Natural killer cell (primary cell): ENCODE measurements around the gene CLECL1. TPM values are rescaled to one million over a fixed set of nuclear protein-coding genes. Genes with fewer than 3 reads are reported as not detected.
"Not testable (repeated sequence)": the region's sequence is repeated elsewhere in the genome, so short reads cannot be mapped to it uniquely, and the experiment has no call there.

Experiments
- ATAC-seq, 3 donors: fragments of 150-1000 bp in 2 of 3; fragments of 200-7000 bp in 1 of 3; cut with Tn5 transposase; 1 replicate in 1 of 3; 2 replicates in 2 of 3; pipeline ENCODE4 v1.10.0; 2021; ENCODE audit warnings: mild to moderate bottlenecking in 2 of 3, moderate library complexity in 2 of 3
- DNase-seq, 2 donors: peaks; one replicate each; pipeline versions ENCODE4 v3.0.0 to v3.0.0-alpha.2; 2013 to 2021; ENCODE audit warnings: mixed read lengths in 1 of 2
- H3K27ac ChIP-seq: one replicate; pipeline ENCODE4 v1.5.1; 2013; ENCODE audit warnings: mild to moderate bottlenecking, low read length
- H3K27me3 ChIP-seq: one replicate; pipeline ENCODE4 v1.6.1; 2013; ENCODE audit warnings: low read length; ENCODE audit not compliant: control insufficient read depth, insufficient read depth
- H3K36me3 ChIP-seq: one replicate; pipeline ENCODE4 v1.6.1; 2013; ENCODE audit warnings: low read length; ENCODE audit not compliant: control insufficient read depth, insufficient read depth
- H3K4me1 ChIP-seq: one replicate; pipeline ENCODE4 v1.6.1; 2013; ENCODE audit warnings: low read length; ENCODE audit not compliant: control insufficient read depth, insufficient read depth
- H3K4me3 ChIP-seq: one replicate; pipeline ENCODE4 v1.5.1; 2013; ENCODE audit warnings: low read length
- H3K9me3 ChIP-seq: one replicate; pipeline ENCODE4 v1.6.1; 2013; ENCODE audit warnings: low read length; ENCODE audit not compliant: control insufficient read depth, insufficient read depth
- H3K27ac Mint-ChIP-seq, 2 donors: one replicate each; pipeline ENCODE4 v1.8.0; 2022; ENCODE audit warnings: mild to moderate bottlenecking in 2 of 2, mixed read lengths in 2 of 2, moderate library complexity in 1 of 2
- H3K27me3 Mint-ChIP-seq, 2 donors: one replicate each; pipeline ENCODE4 v1.8.0; 2022; ENCODE audit warnings: low read depth in 2 of 2, mixed read lengths in 2 of 2
- H3K36me3 Mint-ChIP-seq: one replicate; pipeline ENCODE4 v1.8.0; 2022; ENCODE audit warnings: mixed read lengths
- H3K4me1 Mint-ChIP-seq, 2 donors: one replicate each; pipeline ENCODE4 v1.8.0; 2022; ENCODE audit warnings: mixed read lengths in 2 of 2
- H3K4me3 Mint-ChIP-seq: one replicate; pipeline ENCODE4 v1.8.0; 2022; ENCODE audit warnings: mild to moderate bottlenecking, moderate library complexity, mixed read lengths
- H3K9me3 Mint-ChIP-seq, 2 donors: one replicate each; pipeline ENCODE4 v1.8.0; 2022; ENCODE audit warnings: mixed read lengths in 2 of 2
- WGBS: methylation state at CpG from one replicate; pipeline ENCODE4 v1.1.7; 2013; ENCODE audit warnings: missing lambda C conversion rate; ENCODE audit not compliant: insufficient coverage; 5-methylcytosine and 5-hydroxymethylcytosine counted together
- intact Hi-C: fragments of 100-400 bp; cut with micrococcal nuclease; formaldehyde crosslinking; loops from one replicate; pipeline ENCODE4 v1.14.2; 2022
- total RNA-seq, 4 donors: library from RNA; stranded (reverse); fragments of 120-200 nt in 1 of 4; gene quantifications; one replicate each; pipeline versions ENCODE4 v1.2.3 to v1.2.4, GENCODE V29; 2013 to 2022
- TF ChIP-seq, protein P1 (sequence below): fragments of 200-600 bp; IDR thresholded peaks from one replicate; pipeline ENCODE4 v1.8.0; 2022; ENCODE audit warnings: antibody characterized with exemption

Gene CLECL1
- total RNA-seq, 3 donors from 2014 or later (not counting 1 experiment from before 2014, with no cell fraction given) = 0.64 to 1.5 (median 0.72) TPM

DNA sequence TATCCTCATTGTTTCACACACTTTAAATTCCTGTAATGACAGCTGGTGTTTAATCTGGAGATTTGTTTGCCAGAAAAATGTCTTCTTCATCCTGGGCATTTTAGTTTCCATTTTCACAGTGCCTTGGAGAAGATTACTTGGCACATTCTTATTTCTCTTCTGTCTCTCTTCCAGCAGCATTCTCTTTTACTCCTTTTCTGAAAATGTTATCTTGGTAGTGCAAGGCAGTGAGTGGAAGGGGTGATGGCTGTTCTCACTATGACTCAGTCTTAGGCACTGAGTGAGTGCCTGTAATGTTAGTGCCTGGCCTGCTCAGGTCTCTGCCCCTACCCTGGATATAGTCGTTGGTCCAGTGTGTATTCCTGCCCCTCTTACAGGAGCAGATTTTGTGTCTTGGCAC is 13.1 kb downstream of the CLECL1 start:
- Mint-ChIP-seq H3K4me3 (no peak overlapping the region), H3K9me3 (no peaks in the 10 kb centered on the region), H3K4me1 (no peaks in the 10 kb centered on the region), H3K27ac (no peak overlapping the region), H3K36me3 (no peaks in the 10 kb centered on the region), H3K27me3 (peaks cover 16 to 29% of the 10 kb centered on the region in 2 donors)
- no peak overlapping the region for H3K4me3 ChIP-seq
- no peak overlapping the region for H3K27ac ChIP-seq
- no peaks in the 10 kb centered on the region for H3K36me3 ChIP-seq
- intact Hi-C loops = no loop called here
- DNase-seq (no peak), ATAC-seq (no peak)
- H3K9me3 ChIP-seq = no peaks in the 10 kb centered on the region
- WGBS = 90% methylated on average over 1 of the region's 1 CpG
- H3K27me3 ChIP-seq = peaks cover 2% of the 10 kb centered on the region
- no peaks in the 10 kb centered on the region for H3K4me1 ChIP-seq
- TF ChIP-seq, protein P1, sequence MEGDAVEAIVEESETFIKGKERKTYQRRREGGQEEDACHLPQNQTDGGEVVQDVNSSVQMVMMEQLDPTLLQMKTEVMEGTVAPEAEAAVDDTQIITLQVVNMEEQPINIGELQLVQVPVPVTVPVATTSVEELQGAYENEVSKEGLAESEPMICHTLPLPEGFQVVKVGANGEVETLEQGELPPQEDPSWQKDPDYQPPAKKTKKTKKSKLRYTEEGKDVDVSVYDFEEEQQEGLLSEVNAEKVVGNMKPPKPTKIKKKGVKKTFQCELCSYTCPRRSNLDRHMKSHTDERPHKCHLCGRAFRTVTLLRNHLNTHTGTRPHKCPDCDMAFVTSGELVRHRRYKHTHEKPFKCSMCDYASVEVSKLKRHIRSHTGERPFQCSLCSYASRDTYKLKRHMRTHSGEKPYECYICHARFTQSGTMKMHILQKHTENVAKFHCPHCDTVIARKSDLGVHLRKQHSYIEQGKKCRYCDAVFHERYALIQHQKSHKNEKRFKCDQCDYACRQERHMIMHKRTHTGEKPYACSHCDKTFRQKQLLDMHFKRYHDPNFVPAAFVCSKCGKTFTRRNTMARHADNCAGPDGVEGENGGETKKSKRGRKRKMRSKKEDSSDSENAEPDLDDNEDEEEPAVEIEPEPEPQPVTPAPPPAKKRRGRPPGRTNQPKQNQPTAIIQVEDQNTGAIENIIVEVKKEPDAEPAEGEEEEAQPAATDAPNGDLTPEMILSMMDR = no peak

DNA sequence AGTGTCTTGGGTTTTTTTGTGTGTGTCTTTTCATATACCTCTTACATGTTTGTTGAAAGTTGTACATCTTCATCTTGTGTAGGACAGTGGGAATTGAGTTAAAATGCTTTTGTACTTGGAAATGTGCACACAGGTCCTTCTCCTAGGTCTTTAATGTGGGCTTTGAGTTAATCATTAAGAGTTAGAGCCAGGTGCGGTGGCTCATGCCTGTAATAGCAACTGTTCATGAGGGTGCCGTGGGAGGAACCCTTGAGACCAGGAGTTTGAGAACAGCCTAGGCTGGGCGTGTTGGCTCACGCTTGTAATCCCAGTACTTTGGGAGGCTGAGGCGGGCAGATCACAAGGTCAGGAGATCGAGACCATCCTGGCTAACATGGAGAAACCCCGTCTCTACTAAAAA is 13.9 kb downstream of the CLECL1 start:
- ATAC-seq = no peak
- no peaks in the 10 kb centered on the region for H3K36me3 Mint-ChIP-seq
- H3K9me3 ChIP-seq = no peaks in the 10 kb centered on the region
- H3K4me3 ChIP-seq = no peak overlapping the region
- DNase-seq = no peak
- H3K4me1 Mint-ChIP-seq = no peaks in the 10 kb centered on the region
- intact Hi-C loops = no loop called here
- H3K27me3 Mint-ChIP-seq = peaks cover 16 to 29% of the 10 kb centered on the region in 2 donors
- no peak overlapping the region for H3K27ac Mint-ChIP-seq
- H3K9me3 Mint-ChIP-seq = no peaks in the 10 kb centered on the region
- no peak overlapping the region for H3K4me3 Mint-ChIP-seq
- WGBS = 87% methylated on average over 7 of the region's 7 CpGs
- TF ChIP-seq, protein P1 = no peak
- no peaks in the 10 kb centered on the region for H3K4me1 ChIP-seq
- H3K27me3 ChIP-seq = peaks cover 2% of the 10 kb centered on the region
- H3K36me3 ChIP-seq = no peaks in the 10 kb centered on the region
- H3K27ac ChIP-seq = no peak overlapping the region

DNA sequence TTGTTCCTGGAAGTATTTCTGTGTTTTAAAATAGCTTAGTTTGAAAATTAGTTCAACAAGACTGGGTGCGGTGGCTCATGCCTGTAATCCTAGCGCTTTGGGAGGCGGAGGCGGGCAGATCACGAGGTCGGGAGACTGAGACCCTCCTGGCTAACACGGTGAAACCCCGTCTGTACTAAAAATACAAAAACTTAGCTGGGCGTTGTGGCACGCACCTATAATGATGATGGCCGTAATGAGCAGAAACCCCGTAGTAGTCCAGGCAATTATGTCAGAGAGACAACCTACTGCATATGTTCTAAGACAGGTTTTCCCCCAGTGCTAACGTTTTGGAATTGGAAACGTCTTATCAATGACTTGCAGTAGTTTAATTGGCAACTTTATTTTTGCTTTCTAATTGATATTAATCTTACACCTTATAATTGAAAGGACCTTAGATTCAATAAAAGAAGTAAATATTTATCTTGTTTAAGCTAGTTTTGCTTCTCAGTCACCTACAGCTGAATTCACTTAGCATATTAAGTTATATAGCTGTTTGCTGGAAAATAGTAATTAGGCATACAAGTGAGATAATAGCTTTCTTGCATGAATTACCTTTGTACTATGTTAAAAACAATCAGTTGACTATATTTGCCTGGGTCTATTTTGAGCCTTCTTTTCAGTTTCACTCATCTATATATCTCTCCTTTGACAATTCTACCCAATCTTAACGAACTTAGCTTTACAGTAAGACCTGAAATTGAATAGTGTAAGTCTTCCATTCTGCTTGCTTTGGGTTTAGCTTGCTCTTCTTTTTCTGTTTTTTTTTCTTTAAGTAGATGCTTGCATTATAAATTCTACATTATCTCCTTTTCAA is 15.6 kb downstream of the CLECL1 start:
- Mint-ChIP-seq H3K27me3 (peaks cover 13 to 17% of the 10 kb centered on the region in 2 donors), H3K36me3 (no peaks in the 10 kb centered on the region), H3K4me3 (no peak overlapping the region), H3K9me3 (no peaks in the 10 kb centered on the region), H3K27ac (no peak overlapping the region), H3K4me1 (no peaks in the 10 kb centered on the region)
- TF ChIP-seq, protein P1 = no peak
- Histone ChIP-seq H3K27me3 (no peaks in the 10 kb centered on the region), H3K27ac (no peak overlapping the region), H3K4me3 (no peak overlapping the region), H3K9me3 (no peaks in the 10 kb centered on the region), H3K36me3 (no peaks in the 10 kb centered on the region), H3K4me1 (no peaks in the 10 kb centered on the region)
- DNase-seq (no peak), ATAC-seq (no peak)
- WGBS = 97% methylated on average over 13 of the region's 15 CpGs
- intact Hi-C loops = no loop called here

DNA sequence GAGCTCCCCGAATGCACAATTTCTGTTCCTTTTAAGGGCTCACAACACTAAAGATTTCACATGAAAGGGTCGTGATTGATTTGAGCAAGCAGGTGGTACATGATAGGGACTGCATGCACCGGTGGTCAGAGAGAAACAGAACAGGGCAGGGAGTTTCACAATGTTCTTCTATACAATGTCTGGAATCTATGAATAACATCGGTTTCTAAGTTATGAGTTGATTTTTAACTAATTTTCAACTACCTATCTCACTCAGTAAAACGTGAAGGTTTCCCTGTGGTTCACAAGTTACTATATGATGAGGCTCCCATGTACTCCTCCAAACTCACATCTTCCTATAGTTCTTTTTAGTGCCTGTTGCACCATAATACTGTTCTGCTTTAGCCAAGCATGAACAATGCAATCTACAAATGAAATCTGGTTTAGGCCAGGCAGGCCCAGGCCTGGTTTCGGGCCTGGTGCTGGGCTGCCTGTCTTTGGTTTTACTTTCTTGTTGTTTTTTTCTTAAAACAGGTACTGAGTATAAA is 19.8 kb downstream of the CLECL1 start:
- H3K4me1 Mint-ChIP-seq, H3K4me3 ChIP-seq, DNase-seq, intact Hi-C loops, H3K4me3 Mint-ChIP-seq, H3K27me3 Mint-ChIP-seq, H3K4me1 ChIP-seq, ATAC-seq, H3K27me3 ChIP-seq, H3K9me3 Mint-ChIP-seq, H3K36me3 Mint-ChIP-seq, H3K27ac Mint-ChIP-seq, H3K9me3 ChIP-seq, H3K36me3 ChIP-seq, H3K27ac ChIP-seq: not testable (repeated sequence)
- WGBS = 71% methylated on average over 3 of the region's 6 CpGs
